ENCODE measurements around the gene MYBBP1A.

DNA sequence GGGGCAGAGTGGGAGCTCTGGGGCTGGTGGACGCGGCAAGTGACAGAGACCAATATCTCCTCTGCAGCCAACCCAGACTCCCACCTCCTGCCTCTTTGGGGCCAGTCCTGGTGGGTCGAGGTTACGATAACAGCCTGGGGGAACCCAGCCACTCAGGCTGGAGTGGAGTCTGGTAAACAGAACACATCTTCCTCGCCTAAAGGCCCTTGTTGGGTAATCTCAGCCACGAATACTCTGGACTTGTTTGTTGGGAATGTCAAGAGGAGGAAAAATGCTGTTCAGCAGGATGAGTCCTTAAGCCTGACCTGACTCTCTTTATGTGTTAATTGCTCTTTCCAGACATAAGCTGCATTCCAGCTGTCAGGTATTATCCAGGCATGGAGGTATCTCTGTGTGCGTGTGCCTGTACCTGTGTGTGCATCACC, 64.5 kb downstream of the MYBBP1A start:
- TF ChIP-seq, protein P1, sequence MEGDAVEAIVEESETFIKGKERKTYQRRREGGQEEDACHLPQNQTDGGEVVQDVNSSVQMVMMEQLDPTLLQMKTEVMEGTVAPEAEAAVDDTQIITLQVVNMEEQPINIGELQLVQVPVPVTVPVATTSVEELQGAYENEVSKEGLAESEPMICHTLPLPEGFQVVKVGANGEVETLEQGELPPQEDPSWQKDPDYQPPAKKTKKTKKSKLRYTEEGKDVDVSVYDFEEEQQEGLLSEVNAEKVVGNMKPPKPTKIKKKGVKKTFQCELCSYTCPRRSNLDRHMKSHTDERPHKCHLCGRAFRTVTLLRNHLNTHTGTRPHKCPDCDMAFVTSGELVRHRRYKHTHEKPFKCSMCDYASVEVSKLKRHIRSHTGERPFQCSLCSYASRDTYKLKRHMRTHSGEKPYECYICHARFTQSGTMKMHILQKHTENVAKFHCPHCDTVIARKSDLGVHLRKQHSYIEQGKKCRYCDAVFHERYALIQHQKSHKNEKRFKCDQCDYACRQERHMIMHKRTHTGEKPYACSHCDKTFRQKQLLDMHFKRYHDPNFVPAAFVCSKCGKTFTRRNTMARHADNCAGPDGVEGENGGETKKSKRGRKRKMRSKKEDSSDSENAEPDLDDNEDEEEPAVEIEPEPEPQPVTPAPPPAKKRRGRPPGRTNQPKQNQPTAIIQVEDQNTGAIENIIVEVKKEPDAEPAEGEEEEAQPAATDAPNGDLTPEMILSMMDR (IDR thresholded peaks at IDR 0.05 in 4 of 5, conservative IDR thresholded peaks at IDR 0.05 in 1 of 5) = no peak
- TF ChIP-seq POLR2A (IDR thresholded peaks at IDR 0.05) = no peak
